Activated T-cell treated with anti-CD3 and anti-CD28 coated beads, Interleukin-2, amount 50 U/mL, for 72 hours (primary cell): ENCODE data around the gene MVB12B. TPM values are rescaled to one million over a fixed set of nuclear protein-coding genes. Genes with fewer than 3 reads are reported as not detected.

Source experiments
- ATAC-seq, 2 donors: fragments of 150-1000 bp; cut with Tn5 transposase; replicated peaks in 1 of 2; 2 replicates each; pipeline ENCODE4 v1.10.0; 2021; ENCODE audit warnings: moderate library complexity in 2 of 2, mild to moderate bottlenecking in 1 of 2
- DNase-seq, 2 donors: peaks; one replicate each; pipeline ENCODE4 v3.0.0; 2021 to 2022; ENCODE audit warnings: mixed read lengths in 1 of 2
- H3K27ac Mint-ChIP-seq: one replicate; pipeline ENCODE4 v1.8.0; 2022; ENCODE audit warnings: mild to moderate bottlenecking, moderate library complexity, mixed read lengths
- H3K27me3 Mint-ChIP-seq: one replicate; pipeline ENCODE4 v1.8.0; 2022; ENCODE audit warnings: low read depth, mixed read lengths
- H3K36me3 Mint-ChIP-seq, 2 donors: one replicate each; pipeline ENCODE4 v1.8.0; 2022; ENCODE audit warnings: mixed read lengths in 2 of 2, mild to moderate bottlenecking in 1 of 2; ENCODE audit not compliant: insufficient read depth in 2 of 2
- H3K4me1 Mint-ChIP-seq: one replicate; pipeline ENCODE4 v1.8.0; 2022; ENCODE audit warnings: low read depth, mixed read lengths
- H3K4me3 Mint-ChIP-seq, 2 donors: one replicate each; pipeline ENCODE4 v1.8.0; 2022; ENCODE audit warnings: mild to moderate bottlenecking in 2 of 2, mixed read lengths in 2 of 2, moderate library complexity in 2 of 2
- H3K9me3 Mint-ChIP-seq, 2 donors: one replicate each; pipeline ENCODE4 v1.8.0; 2022; ENCODE audit warnings: mixed read lengths in 2 of 2
- total RNA-seq, 2 donors: library from RNA; stranded (reverse); gene quantifications; one replicate each; pipeline ENCODE4 v1.2.3, GENCODE V29; 2022

The MVB12B gene
- total RNA-seq, 2 donors from 2014 or later = 11.5 to 17.1 TPM

GRCh38 chr9:126448136-126448535, 121.5 kb downstream of the MVB12B start:
- Mint-ChIP-seq H3K4me3 (no peak overlapping the region), H3K27ac (no peak overlapping the region), H3K36me3 (no peaks in the 10 kb centered on the region), H3K4me1 (peaks cover 11% of the 10 kb centered on the region), H3K27me3 (peaks cover 7% of the 10 kb centered on the region), H3K9me3 (no peaks in the 10 kb centered on the region)
- ATAC-seq (no peak), DNase-seq (no peak)

- H3K4me3 Mint-ChIP-seq = no peak overlapping the region
- ATAC-seq = no peak
- no peak for DNase-seq
- peaks cover 12% of the 10 kb centered on the region for H3K27me3 Mint-ChIP-seq
- H3K4me1 Mint-ChIP-seq = peaks cover 11% of the 10 kb centered on the region
- H3K9me3 Mint-ChIP-seq = no peaks in the 10 kb centered on the region
- no peak overlapping the region for H3K27ac Mint-ChIP-seq
- H3K36me3 Mint-ChIP-seq = no peaks in the 10 kb centered on the region
Measured at GRCh38 chr9:126448865-126449577, 122.4 kb downstream of the MVB12B start.

- no peak overlapping the region for H3K27ac Mint-ChIP-seq
- H3K36me3 Mint-ChIP-seq = no peaks in the 10 kb centered on the region
- no peak overlapping the region for H3K4me3 Mint-ChIP-seq
Measured at GRCh38 chr9:126449725-126450667, 123.4 kb downstream of the MVB12B start.

DNA sequence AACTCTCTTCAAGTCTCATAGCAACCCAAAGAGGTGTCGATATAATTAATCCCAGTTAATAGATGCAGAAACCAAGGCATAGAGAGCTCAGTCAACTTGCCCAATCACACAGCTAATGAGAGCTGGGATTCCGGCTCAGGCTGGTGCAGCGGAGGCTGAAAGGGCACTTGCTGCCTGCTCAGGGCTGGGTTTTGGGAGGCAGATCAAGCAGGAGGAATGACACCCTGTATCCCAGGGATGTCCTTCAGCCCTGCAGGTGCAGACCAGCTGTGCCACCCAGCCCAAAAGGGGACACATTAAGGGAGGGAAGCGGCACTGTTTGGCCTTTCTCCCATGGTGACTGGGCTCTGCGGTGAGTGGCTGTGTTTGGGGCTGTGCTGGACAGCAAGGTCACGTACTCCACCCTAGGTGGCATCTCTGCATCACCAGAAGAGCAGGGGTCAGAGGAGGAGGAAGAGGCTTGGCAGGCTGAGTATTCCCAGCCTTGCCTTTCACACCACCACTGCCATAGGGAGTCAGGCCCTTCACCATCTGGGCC, 124.1 kb downstream of the MVB12B start:
- H3K4me1 Mint-ChIP-seq = peaks cover 5% of the 10 kb centered on the region
- ATAC-seq = no peak
- peaks cover 12% of the 10 kb centered on the region for H3K27me3 Mint-ChIP-seq
- H3K9me3 Mint-ChIP-seq = no peaks in the 10 kb centered on the region
- H3K36me3 Mint-ChIP-seq = no peaks in the 10 kb centered on the region
- H3K4me3 Mint-ChIP-seq = no peak overlapping the region
- DNase-seq = no peak
- no peak overlapping the region for H3K27ac Mint-ChIP-seq

More at GRCh38 chr9:126449725-126450667, 123.4 kb downstream of the MVB12B start:
- no peaks in the 10 kb centered on the region for H3K9me3 Mint-ChIP-seq
- DNase-seq (no peak), ATAC-seq (no peak)
- peaks cover 5% of the 10 kb centered on the region for H3K4me1 Mint-ChIP-seq
- peaks cover 12% of the 10 kb centered on the region for H3K27me3 Mint-ChIP-seq

DNA sequence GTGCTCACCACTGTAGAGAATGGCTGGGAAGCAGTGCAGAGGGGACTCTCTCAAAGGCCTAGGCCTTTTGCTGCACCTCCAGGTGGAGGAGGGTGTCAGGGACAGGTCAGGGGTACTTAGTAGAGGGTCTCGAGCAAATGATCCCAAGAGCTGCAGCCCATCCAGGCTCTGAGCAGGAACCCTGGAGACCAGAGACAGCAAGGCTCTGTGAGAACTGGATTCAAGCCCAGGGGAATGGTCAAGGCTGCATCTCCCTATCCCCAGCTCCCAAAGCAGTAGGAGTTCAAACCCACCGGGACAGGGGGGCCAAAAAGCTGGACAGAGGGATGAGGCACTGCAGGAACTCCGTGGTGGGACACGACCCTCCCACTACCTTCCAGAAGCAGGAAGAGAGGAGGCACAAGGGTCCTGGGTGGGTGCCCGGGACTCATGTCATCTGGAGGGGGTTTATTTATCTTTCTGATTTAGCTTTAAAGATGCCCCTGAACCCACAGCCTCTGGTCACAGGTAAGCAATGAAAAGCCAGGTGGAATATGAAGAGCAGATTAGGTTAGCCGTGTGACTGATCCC, 124.8 kb downstream of the MVB12B start:
- no peak overlapping the region for H3K27ac Mint-ChIP-seq
- H3K36me3 Mint-ChIP-seq = no peaks in the 10 kb centered on the region
- ATAC-seq (no peak), DNase-seq (no peak)
- H3K4me3 Mint-ChIP-seq = no peak overlapping the region
- peaks cover 5% of the 10 kb centered on the region for H3K4me1 Mint-ChIP-seq
- peaks cover 12% of the 10 kb centered on the region for H3K27me3 Mint-ChIP-seq
- H3K9me3 Mint-ChIP-seq = no peaks in the 10 kb centered on the region

DNA sequence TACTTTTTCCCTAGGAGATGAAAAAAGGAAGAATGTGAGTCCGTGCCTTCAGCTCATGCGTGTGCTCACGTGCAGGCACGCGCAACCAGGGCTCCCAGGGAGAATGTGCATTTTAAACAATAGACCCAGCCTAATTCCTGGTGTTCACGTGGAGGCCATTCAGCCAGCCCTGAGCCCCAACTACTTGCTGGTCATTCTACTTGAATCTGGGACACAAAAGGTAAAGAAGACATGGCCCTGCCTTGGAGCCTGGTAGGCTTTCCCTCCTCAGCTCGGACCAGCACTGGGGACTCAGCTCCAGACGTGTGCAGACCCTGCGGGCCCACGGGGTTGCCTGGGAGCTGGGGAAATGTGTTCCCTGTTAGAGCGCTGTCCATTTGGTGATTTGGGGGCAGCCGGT, 125.5 kb downstream of the MVB12B start:
- DNase-seq = no peak
- no peak overlapping the region for H3K4me3 Mint-ChIP-seq
- H3K4me1 Mint-ChIP-seq = peaks cover 5% of the 10 kb centered on the region
- no peak for ATAC-seq
- peaks cover 12% of the 10 kb centered on the region for H3K27me3 Mint-ChIP-seq
- no peak overlapping the region for H3K27ac Mint-ChIP-seq
- H3K36me3 Mint-ChIP-seq = no peaks in the 10 kb centered on the region
- no peaks in the 10 kb centered on the region for H3K9me3 Mint-ChIP-seq

GRCh38 chr9:126453156-126453963, 126.7 kb downstream of the MVB12B start:
- no peaks in the 10 kb centered on the region for H3K9me3 Mint-ChIP-seq
- ATAC-seq = peak in 1 of 2 donors; percentile 42
- H3K27me3 Mint-ChIP-seq = peaks cover 12% of the 10 kb centered on the region
- H3K27ac Mint-ChIP-seq = no peak overlapping the region
- H3K4me3 Mint-ChIP-seq = no peak overlapping the region
- peaks cover under 1% of the 10 kb centered on the region for H3K4me1 Mint-ChIP-seq
- DNase-seq = no peak
- H3K36me3 Mint-ChIP-seq = no peaks in the 10 kb centered on the region

DNA sequence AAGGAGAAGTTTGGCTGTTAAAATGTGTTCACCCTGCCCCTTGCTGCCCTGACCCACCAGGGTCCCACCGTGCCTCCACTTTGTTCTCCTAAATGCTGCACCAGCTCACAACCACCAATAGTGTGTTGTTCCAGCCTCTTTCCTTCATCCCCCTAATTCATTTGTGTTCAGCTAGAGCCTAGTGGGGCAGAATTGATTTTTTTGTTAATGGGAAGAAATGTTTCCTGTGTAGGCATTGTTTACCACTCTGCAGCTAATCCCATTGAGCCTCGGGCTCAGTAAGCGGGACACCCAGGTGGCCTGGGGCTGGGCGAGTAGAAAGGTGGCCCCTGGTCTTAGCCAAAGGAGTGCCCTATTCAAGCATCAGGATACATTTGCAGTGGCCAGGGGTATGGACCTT, 127.6 kb downstream of the MVB12B start:
- H3K4me1 Mint-ChIP-seq = no peaks in the 10 kb centered on the region
- no peak for ATAC-seq
- no peaks in the 10 kb centered on the region for H3K9me3 Mint-ChIP-seq
- no peak overlapping the region for H3K4me3 Mint-ChIP-seq
- H3K27ac Mint-ChIP-seq = no peak overlapping the region
- H3K36me3 Mint-ChIP-seq = no peaks in the 10 kb centered on the region
- H3K27me3 Mint-ChIP-seq = peaks cover 12% of the 10 kb centered on the region
- no peak for DNase-seq

DNA sequence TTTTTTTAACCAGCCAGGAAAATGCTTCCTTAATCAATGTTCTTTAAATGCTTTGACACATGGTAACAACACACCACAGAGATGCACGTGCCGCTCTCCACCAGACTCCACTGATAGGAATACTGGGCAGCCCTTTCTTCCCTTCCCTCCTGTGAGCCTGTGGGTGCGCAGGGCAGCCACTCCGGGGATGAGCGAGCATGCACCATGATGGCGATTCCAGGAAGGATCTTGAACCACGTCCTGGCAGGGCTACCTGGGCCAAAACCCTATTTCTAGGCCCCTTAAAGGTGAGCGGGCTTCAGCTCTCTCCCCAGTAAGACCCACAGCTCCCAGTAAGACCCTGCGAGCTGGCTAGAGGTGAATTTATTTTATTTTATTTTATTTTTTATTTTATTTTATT, 128.2 kb downstream of the MVB12B start:
- H3K4me1 Mint-ChIP-seq = no peaks in the 10 kb centered on the region
- no peaks in the 10 kb centered on the region for H3K36me3 Mint-ChIP-seq
- ATAC-seq = no peak
- H3K4me3 Mint-ChIP-seq = no peak overlapping the region
- H3K9me3 Mint-ChIP-seq = no peaks in the 10 kb centered on the region
- DNase-seq = no peak
- peaks cover 12% of the 10 kb centered on the region for H3K27me3 Mint-ChIP-seq
- no peak overlapping the region for H3K27ac Mint-ChIP-seq

DNA sequence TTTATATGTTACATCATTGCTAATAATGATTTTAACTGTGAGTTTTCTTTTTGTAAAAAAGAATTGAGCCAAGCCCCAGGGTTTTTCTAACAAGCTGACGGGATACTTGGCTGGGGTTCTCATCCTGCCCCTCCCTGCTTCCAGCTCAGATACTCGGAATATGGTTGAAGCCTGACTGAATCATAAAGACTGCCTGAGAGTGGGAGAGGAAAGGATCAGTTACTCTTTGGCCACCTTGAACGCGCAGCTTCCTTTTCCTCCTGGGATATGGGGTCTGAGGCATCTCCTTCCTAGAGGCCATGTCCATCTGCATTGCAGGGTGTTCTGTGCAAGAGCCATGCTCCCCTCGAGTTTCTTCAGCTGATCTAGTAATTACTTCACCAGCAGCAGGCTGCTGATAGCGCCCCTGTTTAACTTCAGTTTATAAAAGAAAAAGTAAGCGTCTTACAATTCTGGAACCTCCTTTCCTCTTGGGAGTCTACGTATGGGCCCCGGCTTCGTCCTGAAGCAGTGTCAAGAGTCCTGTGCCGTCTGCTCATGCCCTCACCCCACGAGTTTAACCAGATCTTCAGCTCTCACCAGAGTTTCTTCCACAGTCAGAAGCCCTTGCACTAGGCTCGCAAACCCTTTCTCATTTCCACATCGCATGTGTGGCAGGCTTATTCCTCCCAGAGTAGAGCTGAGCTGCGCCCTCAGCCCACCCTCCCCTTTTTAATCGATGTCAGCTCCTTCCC, 130.0 kb downstream of the MVB12B start:
- Mint-ChIP-seq H3K27ac (no peak overlapping the region), H3K36me3 (no peaks in the 10 kb centered on the region), H3K4me1 (no peaks in the 10 kb centered on the region), H3K27me3 (peaks cover 9% of the 10 kb centered on the region), H3K4me3 (no peak overlapping the region), H3K9me3 (no peaks in the 10 kb centered on the region)
- DNase-seq (no peak), ATAC-seq (no peak)

DNA sequence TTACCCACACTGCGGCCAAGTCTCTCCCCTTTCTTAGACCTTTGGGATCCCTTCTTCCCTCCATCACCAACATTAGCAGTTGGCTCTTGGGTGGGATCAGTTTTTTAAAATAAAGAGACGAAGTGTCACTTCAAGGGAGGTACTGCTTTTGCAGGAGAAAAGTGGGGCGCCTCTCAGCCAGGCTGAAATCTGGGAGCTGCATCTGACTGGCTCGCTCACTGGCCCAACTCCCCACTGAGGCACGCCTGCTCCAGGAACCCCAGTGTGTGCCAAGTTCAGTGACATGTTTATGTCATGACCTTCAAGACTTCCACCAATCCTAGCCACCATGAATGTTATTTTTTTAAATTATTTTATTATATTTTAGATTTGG, 130.5 kb downstream of the MVB12B start:
- H3K36me3 Mint-ChIP-seq = no peaks in the 10 kb centered on the region
- DNase-seq (no peak), ATAC-seq (no peak)
- H3K4me1 Mint-ChIP-seq = no peaks in the 10 kb centered on the region
- no peak overlapping the region for H3K4me3 Mint-ChIP-seq
- no peaks in the 10 kb centered on the region for H3K9me3 Mint-ChIP-seq
- peaks cover 6% of the 10 kb centered on the region for H3K27me3 Mint-ChIP-seq
- no peak overlapping the region for H3K27ac Mint-ChIP-seq

GRCh38 chr9:126457890-126458289, 131.3 kb downstream of the MVB12B start:
- H3K4me1 Mint-ChIP-seq = no peaks in the 10 kb centered on the region
- H3K9me3 Mint-ChIP-seq = no peaks in the 10 kb centered on the region
- H3K4me3 Mint-ChIP-seq = no peak overlapping the region
- ATAC-seq = no peak
- H3K27ac Mint-ChIP-seq = no peak overlapping the region
- peaks cover 6% of the 10 kb centered on the region for H3K27me3 Mint-ChIP-seq
- no peaks in the 10 kb centered on the region for H3K36me3 Mint-ChIP-seq
- no peak for DNase-seq
